ENCODE measurements around the gene GPALPP1. TPM values are rescaled to one million over a fixed set of nuclear protein-coding genes. Genes with fewer than 3 reads are reported as not detected.
A peak's percentile ranks its signal among the peaks of the same experiment; 100 is the strongest.

The GPALPP1 gene
- total RNA-seq, 1 donor from 2014 or later = 18.5 TPM

- Mint-ChIP-seq H3K36me3 (ENCODE audit: low read depth, unreplicated experiment) (peaks cover 37% of the 10 kb centered on the region), H3K4me1 (ENCODE audit: low read depth, unreplicated experiment) (no peaks in the 10 kb centered on the region), H3K4me3 (ENCODE audit: unreplicated experiment) (no peak overlapping the region), H3K27me3 (ENCODE audit: low read depth, unreplicated experiment) (no peaks in the 10 kb centered on the region), H3K27ac (ENCODE audit: unreplicated experiment) (no peak overlapping the region), H3K9me3 (ENCODE audit: unreplicated experiment) (peaks cover 13% of the 10 kb centered on the region)
- Histone ChIP-seq H3K4me3 (ENCODE audit: insufficient read depth, low read depth, low read length) (no peak overlapping the region), H3K9ac (ENCODE audit: low read length) (no peak overlapping the region), H3K79me2 (ENCODE audit: insufficient read depth, low read length) (no peaks in the 10 kb centered on the region), H3K36me3 (ENCODE audit: insufficient read depth, low read length) (peaks cover 40% of the 10 kb centered on the region), H3K4me2 (ENCODE audit: low read length) (no peak overlapping the region), H3K4me1 (ENCODE audit: insufficient read depth, low read length) (no peaks in the 10 kb centered on the region), H3K27me3 (ENCODE audit: insufficient read depth, low read length) (no peaks in the 10 kb centered on the region), H3K9me3 (ENCODE audit: insufficient read depth, low read depth, low read length) (peaks cover 4% of the 10 kb centered on the region), H3K27ac (ENCODE audit: low read depth, low read length) (no peak overlapping the region), H2AFZ (ENCODE audit: low read depth, low read length) (no peak overlapping the region), H4K20me1 (ENCODE audit: insufficient read depth, low read length) (no peaks in the 10 kb centered on the region)
- FAIRE-seq (no peak), DNase-seq (ENCODE audit: low read depth) (no peak)
- no peak for TF ChIP-seq EZH2 (IDR thresholded peaks at IDR 0.05; ENCODE audit: insufficient read depth, low read length)
- TF ChIP-seq, protein P1, sequence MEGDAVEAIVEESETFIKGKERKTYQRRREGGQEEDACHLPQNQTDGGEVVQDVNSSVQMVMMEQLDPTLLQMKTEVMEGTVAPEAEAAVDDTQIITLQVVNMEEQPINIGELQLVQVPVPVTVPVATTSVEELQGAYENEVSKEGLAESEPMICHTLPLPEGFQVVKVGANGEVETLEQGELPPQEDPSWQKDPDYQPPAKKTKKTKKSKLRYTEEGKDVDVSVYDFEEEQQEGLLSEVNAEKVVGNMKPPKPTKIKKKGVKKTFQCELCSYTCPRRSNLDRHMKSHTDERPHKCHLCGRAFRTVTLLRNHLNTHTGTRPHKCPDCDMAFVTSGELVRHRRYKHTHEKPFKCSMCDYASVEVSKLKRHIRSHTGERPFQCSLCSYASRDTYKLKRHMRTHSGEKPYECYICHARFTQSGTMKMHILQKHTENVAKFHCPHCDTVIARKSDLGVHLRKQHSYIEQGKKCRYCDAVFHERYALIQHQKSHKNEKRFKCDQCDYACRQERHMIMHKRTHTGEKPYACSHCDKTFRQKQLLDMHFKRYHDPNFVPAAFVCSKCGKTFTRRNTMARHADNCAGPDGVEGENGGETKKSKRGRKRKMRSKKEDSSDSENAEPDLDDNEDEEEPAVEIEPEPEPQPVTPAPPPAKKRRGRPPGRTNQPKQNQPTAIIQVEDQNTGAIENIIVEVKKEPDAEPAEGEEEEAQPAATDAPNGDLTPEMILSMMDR (IDR thresholded peaks at IDR 0.05; ENCODE audit: insufficient read depth, low read depth, low read length) = no peak
Observed at GRCh38 chr13:44961997-44962396, 27.3 kb upstream of the GPALPP1 start.

- FAIRE-seq = peak; percentile 73
- Histone ChIP-seq H3K27ac (ENCODE audit: low read depth, low read length) (no peak overlapping the region), H3K9ac (ENCODE audit: low read length) (no peak overlapping the region), H3K36me3 (ENCODE audit: insufficient read depth, low read length) (peaks cover 22% of the 10 kb centered on the region), H3K4me2 (ENCODE audit: low read length) (no peak overlapping the region), H3K79me2 (ENCODE audit: insufficient read depth, low read length) (peaks cover 10% of the 10 kb centered on the region), H3K9me3 (ENCODE audit: insufficient read depth, low read depth, low read length) (no peaks in the 10 kb centered on the region), H4K20me1 (ENCODE audit: insufficient read depth, low read length) (no peaks in the 10 kb centered on the region), H2AFZ (ENCODE audit: low read depth, low read length) (no peak overlapping the region), H3K4me1 (ENCODE audit: insufficient read depth, low read length) (peaks cover 6% of the 10 kb centered on the region), H3K27me3 (ENCODE audit: insufficient read depth, low read length) (no peaks in the 10 kb centered on the region), H3K4me3 (ENCODE audit: insufficient read depth, low read depth, low read length) (no peak overlapping the region)
- Mint-ChIP-seq H3K36me3 (ENCODE audit: low read depth, unreplicated experiment) (peaks cover 19% of the 10 kb centered on the region), H3K9me3 (ENCODE audit: unreplicated experiment) (peaks cover 10% of the 10 kb centered on the region), H3K27ac (ENCODE audit: unreplicated experiment) (peak overlapping the region; percentile 22), H3K27me3 (ENCODE audit: low read depth, unreplicated experiment) (no peaks in the 10 kb centered on the region), H3K4me3 (ENCODE audit: unreplicated experiment) (no peak overlapping the region), H3K4me1 (ENCODE audit: low read depth, unreplicated experiment) (peaks cover 6% of the 10 kb centered on the region)
- no peak for DNase-seq (ENCODE audit: low read depth)
- TF ChIP-seq, protein P1 (IDR thresholded peaks at IDR 0.05; ENCODE audit: insufficient read depth, low read depth, low read length) = no peak
- no peak for TF ChIP-seq EZH2 (IDR thresholded peaks at IDR 0.05; ENCODE audit: insufficient read depth, low read length)
Observed at GRCh38 chr13:44967704-44968433, 21.5 kb upstream of the GPALPP1 start.

GRCh38 chr13:44968434-44968815, 20.9 kb upstream of the GPALPP1 start:
- no peaks in the 10 kb centered on the region for H3K27me3 ChIP-seq (ENCODE audit: insufficient read depth, low read length)
- H3K27me3 Mint-ChIP-seq (ENCODE audit: low read depth, unreplicated experiment) = no peaks in the 10 kb centered on the region
- no peaks in the 10 kb centered on the region for H3K9me3 ChIP-seq (ENCODE audit: insufficient read depth, low read depth, low read length)
- H3K9ac ChIP-seq (ENCODE audit: low read length) = no peak overlapping the region
- H2AFZ ChIP-seq (ENCODE audit: low read depth, low read length) = no peak overlapping the region
- TF ChIP-seq, protein P1 (IDR thresholded peaks at IDR 0.05; ENCODE audit: insufficient read depth, low read depth, low read length) = no peak
- TF ChIP-seq EZH2 (IDR thresholded peaks at IDR 0.05; ENCODE audit: insufficient read depth, low read length) = no peak
- no peak overlapping the region for H3K27ac ChIP-seq (ENCODE audit: low read depth, low read length)
- H3K4me1 ChIP-seq (ENCODE audit: insufficient read depth, low read length) = peaks cover 6% of the 10 kb centered on the region
- H3K79me2 ChIP-seq (ENCODE audit: insufficient read depth, low read length) = peaks cover 10% of the 10 kb centered on the region
- H3K4me3 ChIP-seq (ENCODE audit: insufficient read depth, low read depth, low read length) = no peak overlapping the region
- H3K36me3 ChIP-seq (ENCODE audit: insufficient read depth, low read length) = peaks cover 19% of the 10 kb centered on the region
- no peak overlapping the region for H3K4me2 ChIP-seq (ENCODE audit: low read length)
- H3K9me3 Mint-ChIP-seq (ENCODE audit: unreplicated experiment) = peaks cover 9% of the 10 kb centered on the region
- H3K4me1 Mint-ChIP-seq (ENCODE audit: low read depth, unreplicated experiment) = peaks cover 6% of the 10 kb centered on the region
- H3K27ac Mint-ChIP-seq (ENCODE audit: unreplicated experiment) = peak overlapping the region; percentile 22
- H3K36me3 Mint-ChIP-seq (ENCODE audit: low read depth, unreplicated experiment) = peaks cover 16% of the 10 kb centered on the region
- DNase-seq (ENCODE audit: low read depth) = no peak
- H3K4me3 Mint-ChIP-seq (ENCODE audit: unreplicated experiment) = no peak overlapping the region
- H4K20me1 ChIP-seq (ENCODE audit: insufficient read depth, low read length) = no peaks in the 10 kb centered on the region
- no peak for FAIRE-seq
